ENCODE data around the gene CPA4. TPM values are rescaled to one million over a fixed set of nuclear protein-coding genes. Genes with fewer than 3 reads are reported as not detected.

Gene CPA4
- total and polyA plus RNA-seq, 2 experiments from 2014 or later = 1.1 to 3.3 TPM

DNA sequence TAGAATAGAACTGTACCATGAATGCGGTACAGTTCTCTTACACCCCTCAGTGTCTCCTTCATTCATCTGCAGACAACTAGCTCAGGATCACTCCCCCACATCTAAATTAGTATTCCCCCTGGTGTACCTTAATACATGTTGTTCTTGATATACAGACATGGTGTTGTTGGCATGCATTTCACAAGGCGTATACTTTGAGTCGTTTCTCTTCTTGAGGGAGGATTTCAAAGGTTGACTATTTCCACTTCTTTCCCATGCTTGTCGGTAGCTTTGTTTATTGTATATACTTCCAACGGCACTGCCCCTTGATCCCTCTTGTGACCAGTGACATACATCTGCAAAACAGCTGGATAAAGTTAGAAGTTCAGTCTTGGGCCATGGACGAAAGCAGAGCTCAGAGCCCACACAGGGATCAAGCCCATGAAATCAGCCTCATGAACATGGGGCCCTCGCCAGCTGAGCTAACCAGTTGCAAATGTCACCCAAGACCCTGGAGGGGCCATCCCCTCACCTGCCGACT is 8.6 kb downstream of the CPA4 start:
- Histone ChIP-seq H3K4me1 (ENCODE audit: insufficient read depth) (no peaks in the 10 kb centered on the region), H3K9me3 (ENCODE audit: low read depth) (no peaks in the 10 kb centered on the region), H3K4me2 (no peak overlapping the region), H3K27ac (no peak overlapping the region), H3K4me3 (no peak overlapping the region), H2AFZ (no peak overlapping the region), H4K20me1 (ENCODE audit: insufficient read depth, poor library complexity, severe bottlenecking) (no peaks in the 10 kb centered on the region), H3K79me2 (no peaks in the 10 kb centered on the region), H3K9me2 (replicated peaks; ENCODE audit: insufficient read depth) (no peaks in the 10 kb centered on the region), H3K36me3 (replicated peaks; ENCODE audit: insufficient read depth, low read depth) (no peaks in the 10 kb centered on the region), H3K27me3 (no peaks in the 10 kb centered on the region)
- no peak for DNase-seq (ENCODE audit: low spot score)
- WGBS (ENCODE audit: low lambda C conversion rate, missing lambda C conversion rate) = 68% methylated on average over 8 of the region's 8 CpGs
- TF ChIP-seq, protein P1, sequence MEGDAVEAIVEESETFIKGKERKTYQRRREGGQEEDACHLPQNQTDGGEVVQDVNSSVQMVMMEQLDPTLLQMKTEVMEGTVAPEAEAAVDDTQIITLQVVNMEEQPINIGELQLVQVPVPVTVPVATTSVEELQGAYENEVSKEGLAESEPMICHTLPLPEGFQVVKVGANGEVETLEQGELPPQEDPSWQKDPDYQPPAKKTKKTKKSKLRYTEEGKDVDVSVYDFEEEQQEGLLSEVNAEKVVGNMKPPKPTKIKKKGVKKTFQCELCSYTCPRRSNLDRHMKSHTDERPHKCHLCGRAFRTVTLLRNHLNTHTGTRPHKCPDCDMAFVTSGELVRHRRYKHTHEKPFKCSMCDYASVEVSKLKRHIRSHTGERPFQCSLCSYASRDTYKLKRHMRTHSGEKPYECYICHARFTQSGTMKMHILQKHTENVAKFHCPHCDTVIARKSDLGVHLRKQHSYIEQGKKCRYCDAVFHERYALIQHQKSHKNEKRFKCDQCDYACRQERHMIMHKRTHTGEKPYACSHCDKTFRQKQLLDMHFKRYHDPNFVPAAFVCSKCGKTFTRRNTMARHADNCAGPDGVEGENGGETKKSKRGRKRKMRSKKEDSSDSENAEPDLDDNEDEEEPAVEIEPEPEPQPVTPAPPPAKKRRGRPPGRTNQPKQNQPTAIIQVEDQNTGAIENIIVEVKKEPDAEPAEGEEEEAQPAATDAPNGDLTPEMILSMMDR (IDR thresholded peaks at IDR 0.05; ENCODE audit: poor library complexity) = no peak
- TF ChIP-seq EZH2phosphoT487 (IDR thresholded peaks at IDR 0.05; ENCODE audit: low read depth, severe bottlenecking, unreplicated experiment) (no peak), EZH2 (IDR thresholded peaks at IDR 0.05; ENCODE audit: borderline replicate concordance) (no peak)

DNA sequence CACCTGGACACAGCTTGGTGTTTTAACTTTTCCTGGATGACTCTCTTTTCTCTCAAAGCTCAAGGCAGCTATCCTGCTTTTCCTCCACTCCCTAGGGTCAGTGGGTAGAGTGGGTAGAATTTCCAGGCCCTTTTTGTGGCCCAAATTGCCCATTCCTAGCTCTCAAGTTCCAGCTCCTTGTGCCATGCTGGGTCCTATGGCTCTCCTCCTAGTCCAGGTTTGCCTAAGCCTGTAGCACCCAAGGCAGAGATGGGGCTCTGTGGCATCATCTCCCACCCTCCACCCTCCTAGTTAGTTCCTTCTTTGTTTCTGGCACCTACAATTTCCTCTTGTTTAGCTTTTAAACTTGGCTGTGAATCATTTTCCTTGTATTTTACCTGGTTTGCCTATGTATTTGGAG is 9.7 kb downstream of the CPA4 start:
- no peak for DNase-seq (ENCODE audit: low spot score)
- Histone ChIP-seq H3K4me2 (no peak overlapping the region), H3K79me2 (no peaks in the 10 kb centered on the region), H2AFZ (no peak overlapping the region), H3K4me3 (no peak overlapping the region), H3K9me2 (replicated peaks; ENCODE audit: insufficient read depth) (no peaks in the 10 kb centered on the region), H3K9me3 (ENCODE audit: low read depth) (no peaks in the 10 kb centered on the region), H3K27ac (no peak overlapping the region), H3K27me3 (no peaks in the 10 kb centered on the region), H4K20me1 (ENCODE audit: insufficient read depth, poor library complexity, severe bottlenecking) (no peaks in the 10 kb centered on the region), H3K36me3 (replicated peaks; ENCODE audit: insufficient read depth, low read depth) (no peaks in the 10 kb centered on the region), H3K4me1 (ENCODE audit: insufficient read depth) (no peaks in the 10 kb centered on the region)
- no peak for TF ChIP-seq EZH2 (IDR thresholded peaks at IDR 0.05; ENCODE audit: borderline replicate concordance)

DNA sequence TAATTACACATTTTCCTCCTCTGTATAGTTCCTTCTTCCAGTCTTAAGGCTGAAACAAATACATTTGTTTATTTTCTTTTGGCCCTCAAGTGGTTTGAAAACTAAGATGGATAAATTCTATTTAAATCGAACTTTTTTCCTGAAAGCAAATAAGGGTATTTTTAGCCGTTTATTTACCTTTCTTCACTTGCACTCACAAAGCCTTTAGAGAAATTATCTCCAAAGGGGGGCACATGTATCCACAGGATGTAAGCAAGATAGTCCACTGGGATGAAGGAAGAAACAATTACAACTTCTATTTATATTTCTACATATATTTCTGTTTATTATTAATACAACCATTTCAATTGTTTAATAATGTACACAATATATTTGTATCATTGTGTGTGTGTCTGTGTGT is 10.2 kb downstream of the CPA4 start:
- TF ChIP-seq EZH2phosphoT487 (IDR thresholded peaks at IDR 0.05; ENCODE audit: low read depth, severe bottlenecking, unreplicated experiment) (no peak), EZH2 (IDR thresholded peaks at IDR 0.05; ENCODE audit: borderline replicate concordance) (no peak)
- no peaks in the 10 kb centered on the region for H3K9me2 ChIP-seq (replicated peaks; ENCODE audit: insufficient read depth)
- no peaks in the 10 kb centered on the region for H4K20me1 ChIP-seq (ENCODE audit: insufficient read depth, poor library complexity, severe bottlenecking)
- H3K4me1 ChIP-seq (ENCODE audit: insufficient read depth) = no peaks in the 10 kb centered on the region
- no peak overlapping the region for H3K4me3 ChIP-seq
- no peak overlapping the region for H3K27ac ChIP-seq
- 56% methylated on average over 2 of the region's 2 CpGs for WGBS (ENCODE audit: low lambda C conversion rate, missing lambda C conversion rate)
- DNase-seq (ENCODE audit: low spot score) = no peak
- no peak overlapping the region for H2AFZ ChIP-seq
- no peak overlapping the region for H3K4me2 ChIP-seq
- H3K9me3 ChIP-seq (ENCODE audit: low read depth) = no peaks in the 10 kb centered on the region
- no peaks in the 10 kb centered on the region for H3K36me3 ChIP-seq (replicated peaks; ENCODE audit: insufficient read depth, low read depth)
- H3K27me3 ChIP-seq = no peaks in the 10 kb centered on the region
- no peaks in the 10 kb centered on the region for H3K79me2 ChIP-seq

DNA sequence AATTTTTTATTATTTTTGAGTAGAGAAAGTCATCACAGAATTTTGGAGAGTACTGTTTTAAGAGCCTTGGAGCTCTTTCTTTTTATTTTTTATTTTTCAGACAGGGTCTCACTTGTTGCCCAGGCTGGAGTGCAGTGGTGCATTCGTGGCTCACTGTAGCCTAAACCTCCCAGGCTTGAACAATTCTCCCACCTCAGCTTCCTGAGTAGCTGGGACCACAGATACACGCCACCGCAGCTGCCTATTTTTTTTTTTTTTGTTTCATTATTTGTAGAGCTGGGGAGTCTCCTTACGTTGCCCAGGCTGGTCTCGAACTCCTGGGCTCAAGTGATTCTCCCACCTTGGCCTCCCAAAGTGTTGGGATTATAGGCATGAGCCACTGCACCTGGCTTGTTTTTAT is 10.6 kb downstream of the CPA4 start:
- Histone ChIP-seq H3K9me3 (ENCODE audit: low read depth) (no peaks in the 10 kb centered on the region), H3K79me2 (no peaks in the 10 kb centered on the region), H3K9me2 (replicated peaks; ENCODE audit: insufficient read depth) (no peaks in the 10 kb centered on the region), H3K4me2 (no peak overlapping the region), H3K4me3 (no peak overlapping the region), H3K4me1 (ENCODE audit: insufficient read depth) (no peaks in the 10 kb centered on the region), H3K27ac (no peak overlapping the region), H3K36me3 (replicated peaks; ENCODE audit: insufficient read depth, low read depth) (no peaks in the 10 kb centered on the region), H2AFZ (no peak overlapping the region), H4K20me1 (ENCODE audit: insufficient read depth, poor library complexity, severe bottlenecking) (no peaks in the 10 kb centered on the region), H3K27me3 (no peaks in the 10 kb centered on the region)
- no peak for DNase-seq (ENCODE audit: low spot score)
- TF ChIP-seq, protein P1 (IDR thresholded peaks at IDR 0.05; ENCODE audit: poor library complexity) = no peak
- TF ChIP-seq EZH2 (IDR thresholded peaks at IDR 0.05; ENCODE audit: borderline replicate concordance) = no peak
- 91% methylated on average over 5 of the region's 5 CpGs for WGBS (ENCODE audit: low lambda C conversion rate, missing lambda C conversion rate)

All from hepatocyte (in vitro differentiated cells).